ENCODE measurements around the gene CLEC18A.
"Not testable (repeated sequence)": the region's sequence is repeated elsewhere in the genome, so short reads cannot be mapped to it uniquely, and the experiment has no call there.

The CLEC18A gene

GRCh38 chr16:69951017-69951671, at the start of gene CLEC18A:
Gene CLEC18A (plus strand): TSS chr16:69951334. CDS start chr16:69951367, 33 bp downstream.
- DNase-seq: not testable (repeated sequence)

GRCh38 chr16:69903865-69904415, 47.2 kb upstream of the CLEC18A start:
- DNase-seq: no peak

GRCh38 chr16:69904495-69905170, 46.5 kb upstream of the CLEC18A start:
- DNase-seq: no peak

- DNase-seq: no peak
These were observed 46.0 kb upstream of the CLEC18A start for GRCh38 chr16:69905171-69905555.

GRCh38 chr16:69906838-69907401, 44.2 kb upstream of the CLEC18A start:
- DNase-seq: no peak

GRCh38 chr16:69909043-69909442, 42.1 kb upstream of the CLEC18A start:
- no peak for DNase-seq

GRCh38 chr16:69909760-69910159, 41.4 kb upstream of the CLEC18A start:
- DNase-seq: no peak

GRCh38 chr16:69910964-69911363, 40.2 kb upstream of the CLEC18A start:
- no peak for DNase-seq

- DNase-seq: no peak
These were observed 34.7 kb upstream of the CLEC18A start for GRCh38 chr16:69916462-69916861.

GRCh38 chr16:69917311-69917710, 33.8 kb upstream of the CLEC18A start:
- DNase-seq: no peak

- DNase-seq: no peak
These were observed 33.4 kb upstream of the CLEC18A start for GRCh38 chr16:69917739-69918138.

- DNase-seq: no peak
These were observed 32.9 kb upstream of the CLEC18A start for GRCh38 chr16:69918241-69918640.

- DNase-seq: no peak
These were observed 30.0 kb upstream of the CLEC18A start for GRCh38 chr16:69921127-69921526.

GRCh38 chr16:69922200-69922599, 28.9 kb upstream of the CLEC18A start:
- no peak for DNase-seq

GRCh38 chr16:69924041-69924775, 26.9 kb upstream of the CLEC18A start:
- DNase-seq: no peak

GRCh38 chr16:69924777-69925191, 26.4 kb upstream of the CLEC18A start:
- no peak for DNase-seq

GRCh38 chr16:69925311-69925710, 25.8 kb upstream of the CLEC18A start:
- DNase-seq: no peak

GRCh38 chr16:69926241-69926640, 24.9 kb upstream of the CLEC18A start:
- no peak for DNase-seq

GRCh38 chr16:69927056-69927757, 23.9 kb upstream of the CLEC18A start:
- DNase-seq: no peak

GRCh38 chr16:69928856-69929400, 22.2 kb upstream of the CLEC18A start:
- no peak for DNase-seq

GRCh38 chr16:69929480-69929879, 21.7 kb upstream of the CLEC18A start:
- no peak for DNase-seq

GRCh38 chr16:69930117-69930776, 20.9 kb upstream of the CLEC18A start:
- peak; percentile 39 for DNase-seq

Data from NCI-H1092 treated with DMSO at 0.1 percent for 48 hours (cell line).